H1 (cell line): ENCODE results near the gene LRRIQ4. TPM values are rescaled to one million over a fixed set of nuclear protein-coding genes. Genes with fewer than 3 reads are reported as not detected.

Experiments used
- CTCF ChIA-PET: fragments of 300-600 bp; sonication (Branson Sonifier 250); formaldehyde crosslinking; loops from one replicate; lab custom pipeline; 2021; ENCODE audit not compliant: partially characterized antibody; lab: Charles Lee
- POLR2A ChIA-PET: fragments of 300-600 bp; sonication (Branson Sonifier 250); formaldehyde crosslinking; loops from one replicate; lab custom pipeline; 2021; ENCODE audit warnings: inconsistent platforms; ENCODE audit not compliant: partially characterized antibody; lab: Charles Lee
- DNase-seq, 2 experiments: peaks; one replicate each; pipeline versions ENCODE4 v3.0.0 to v3.0.0-alpha.2; 2010 to 2022; ENCODE audit warnings: low spot score in 2 of 2, low read depth in 1 of 2, mixed read lengths in 1 of 2
- FAIRE-seq: peaks from 2 replicates; lab custom pipeline; 2011; peaks lifted over from hg19 to GRCh38; lab: Jason Lieb, UNC
- H2AFZ ChIP-seq: 2 replicates; pipeline ENCODE4 v1.8.1; 2012; ENCODE audit warnings: low read length, inconsistent platforms
- H2AK5ac ChIP-seq: 2 replicates; pipeline ENCODE4 v1.6.1; 2013; ENCODE audit warnings: low read depth, low read length
- H2BK120ac ChIP-seq: replicated peaks from 2 replicates; pipeline ENCODE3; 2013; ENCODE audit warnings: low read depth, low read length, inconsistent platforms
- H2BK12ac ChIP-seq: 2 replicates; pipeline ENCODE4 v1.6.1; 2013; ENCODE audit warnings: low read depth, low read length
- H2BK15ac ChIP-seq: 2 replicates; pipeline ENCODE4 v1.6.1; 2013; ENCODE audit warnings: low read length
- H2BK20ac ChIP-seq: 2 replicates; pipeline ENCODE4 v1.6.1; 2013; ENCODE audit warnings: low read length
- H2BK5ac ChIP-seq: 2 replicates; pipeline ENCODE4 v1.6.1; 2013; ENCODE audit warnings: low read depth, low read length
- H3K14ac ChIP-seq: 2 replicates; pipeline ENCODE4 v1.6.1; 2013; ENCODE audit warnings: inconsistent platforms; ENCODE audit not compliant: insufficient read length
- H3K18ac ChIP-seq: 2 replicates; pipeline ENCODE4 v1.6.1; 2013; ENCODE audit warnings: low read length; ENCODE audit errors: extremely low read depth
- H3K23ac ChIP-seq: 2 replicates; pipeline ENCODE4 v1.6.1; 2013; ENCODE audit warnings: inconsistent platforms; ENCODE audit not compliant: insufficient read length
- H3K23me2 ChIP-seq: 2 replicates; pipeline ENCODE4 v1.6.1; 2013; ENCODE audit warnings: low read depth, low read length
- H3K27ac ChIP-seq: 2 replicates; pipeline ENCODE4 v1.6.1; 2011; ENCODE audit warnings: low read depth, low read length, inconsistent platforms
- H3K27me3 ChIP-seq, 4 experiments: replicated peaks in 1 of 4; 1 replicate in 1 of 4; 2 replicates in 3 of 4; pipeline versions ENCODE4 v1.6.1 to v1.8.1; 2011 to 2013; ENCODE audit warnings: low read length in 3 of 4, mild to moderate bottlenecking in 3 of 4, inconsistent platforms in 2 of 4, mixed read lengths in 2 of 4, moderate library complexity in 1 of 4; ENCODE audit not compliant: control insufficient read depth in 3 of 4, insufficient read depth in 3 of 4; ENCODE audit errors: extremely low read depth in 1 of 4
- H3K36me3 ChIP-seq, 4 experiments: 2 replicates each; pipeline versions ENCODE4 v1.6.1 to v1.8.1; 2011 to 2013; ENCODE audit warnings: mild to moderate bottlenecking in 4 of 4, low read length in 3 of 4, moderate library complexity in 2 of 4, control low read depth in 1 of 4, inconsistent platforms in 1 of 4; ENCODE audit not compliant: insufficient read depth in 4 of 4, control insufficient read depth in 2 of 4
- H3K4ac ChIP-seq: replicated peaks from 2 replicates; pipeline ENCODE3; 2013; ENCODE audit warnings: low read length, low read depth, mixed read lengths, inconsistent platforms; ENCODE audit not compliant: insufficient read length
- H3K4me1 ChIP-seq, 4 experiments: replicated peaks in 1 of 4; 1 replicate in 1 of 4; 2 replicates in 3 of 4; pipeline versions ENCODE4 v1.6.1 to v1.8.1; 2011 to 2013; ENCODE audit warnings: low read length in 3 of 4, inconsistent platforms in 2 of 4, mixed read lengths in 1 of 4; ENCODE audit not compliant: insufficient read depth in 4 of 4, control insufficient read depth in 3 of 4
- H3K4me2 ChIP-seq, 2 experiments: 2 replicates each; pipeline versions ENCODE4 v1.6.1 to v1.8.1; 2011 to 2013; ENCODE audit warnings: low read depth in 2 of 2, low read length in 2 of 2, control low read depth in 1 of 2, inconsistent platforms in 1 of 2, mild to moderate bottlenecking in 1 of 2; ENCODE audit not compliant: insufficient read depth in 1 of 2
- H3K4me3 ChIP-seq, 4 experiments: fragments of 200-600, 300-600 bp in 1 of 4; sonication (generic), shearing (Covaris generic), sonication (Bioruptor Twin) in 1 of 4; 2 replicates each; pipeline versions ENCODE4 v1.5.1 to v1.8.1; 2011 to 2016; ENCODE audit warnings: low read length in 4 of 4, low read depth in 3 of 4, control low read depth in 2 of 4, inconsistent platforms in 2 of 4, mild to moderate bottlenecking in 2 of 4, mixed read lengths in 1 of 4, moderate library complexity in 1 of 4; ENCODE audit not compliant: insufficient read depth in 2 of 4; ENCODE audit errors: extremely low read depth in 1 of 4
- H3K56ac ChIP-seq: replicated peaks from 2 replicates; pipeline ENCODE3; 2013; ENCODE audit warnings: low read depth, mild to moderate bottlenecking, mixed read lengths, low read length, inconsistent platforms; ENCODE audit not compliant: insufficient read length
- H3K79me1 ChIP-seq: 2 replicates; pipeline ENCODE4 v1.6.1; 2013; ENCODE audit warnings: low read depth, low read length, control low read depth
- H3K79me2 ChIP-seq, 2 experiments: 2 replicates each; pipeline versions ENCODE4 v1.6.1 to v1.8.1; 2012 to 2013; ENCODE audit warnings: low read length in 2 of 2, mild to moderate bottlenecking in 2 of 2, inconsistent platforms in 1 of 2; ENCODE audit not compliant: insufficient read depth in 2 of 2, control insufficient read depth in 1 of 2
- H3K9ac ChIP-seq, 4 experiments: replicated peaks in 1 of 4; 1 replicate in 1 of 4; 2 replicates in 3 of 4; pipeline versions ENCODE4 v1.6.1 to v1.8.1; 2011 to 2013; ENCODE audit warnings: low read depth in 3 of 4, low read length in 3 of 4, control low read depth in 2 of 4, mild to moderate bottlenecking in 2 of 4, moderate library complexity in 2 of 4, inconsistent platforms in 1 of 4; ENCODE audit errors: extremely low read depth in 1 of 4
- H3K9me3 ChIP-seq, 2 experiments: 2 replicates each; pipeline versions ENCODE4 v1.6.1 to v1.8.1; 2012 to 2013; ENCODE audit warnings: mild to moderate bottlenecking in 2 of 2, moderate library complexity in 2 of 2, control low read depth in 1 of 2, inconsistent platforms in 1 of 2, low read depth in 1 of 2, low read length in 1 of 2, mixed read lengths in 1 of 2; ENCODE audit not compliant: insufficient read depth in 2 of 2
- H4K20me1 ChIP-seq, 2 experiments: replicated peaks in 1 of 2; 2 replicates each; pipeline versions ENCODE3 to v1.8.1; 2011 to 2013; ENCODE audit warnings: inconsistent platforms in 2 of 2, low read length in 2 of 2, mild to moderate bottlenecking in 1 of 2; ENCODE audit not compliant: insufficient read depth in 2 of 2, control insufficient read depth in 1 of 2
- H4K5ac ChIP-seq: 2 replicates; pipeline ENCODE4 v1.6.1; 2013; ENCODE audit warnings: low read length, low read depth, mixed read lengths, inconsistent platforms; ENCODE audit not compliant: insufficient read length
- H4K8ac ChIP-seq: 2 replicates; pipeline ENCODE4 v1.8.0; 2013; ENCODE audit warnings: mild to moderate bottlenecking, moderate library complexity, low read length, inconsistent platforms; ENCODE audit not compliant: insufficient read depth; ENCODE audit errors: extremely low read depth
- H4K91ac ChIP-seq: replicated peaks from 2 replicates; pipeline ENCODE3; 2013; ENCODE audit warnings: low read length, mixed read lengths, inconsistent platforms; ENCODE audit not compliant: insufficient read length
- CBX8 ChIP-seq: fragments of 300-800, 300-1000 bp; sonication (generic); IDR thresholded peaks from 2 replicates; pipeline ENCODE4 v1.7.1; 2016; ENCODE audit warnings: low read depth, low read length, borderline replicate concordance
- CHD2 ChIP-seq: IDR thresholded peaks from 2 replicates; pipeline ENCODE4 v1.6.1; 2012; ENCODE audit warnings: low read length, improper control_type of control experiment
- E2F6 ChIP-seq: IDR thresholded peaks from 2 replicates; pipeline ENCODE4 v1.6.1; 2012; ENCODE audit warnings: inconsistent platforms
- EGR1 ChIP-seq: IDR thresholded peaks from 2 replicates; pipeline ENCODE4 v1.6.1; 2011; ENCODE audit warnings: low read depth, low read length, borderline replicate concordance
- GABPA ChIP-seq: IDR thresholded peaks from 2 replicates; pipeline ENCODE4 v1.6.1; 2011; ENCODE audit warnings: mild to moderate bottlenecking, low read length, moderate library complexity, borderline replicate concordance; ENCODE audit not compliant: insufficient read depth
- HDAC6 ChIP-seq: IDR thresholded peaks from one replicate; pipeline ENCODE4 v1.7.1; 2012; ENCODE audit warnings: low read depth, mild to moderate bottlenecking, inconsistent platforms, low read length, moderate library complexity
- JUND ChIP-seq: IDR thresholded peaks from 2 replicates; pipeline ENCODE4 v1.6.1; 2011; ENCODE audit warnings: mild to moderate bottlenecking, improper control_type of control experiment, low read length
- KDM5A ChIP-seq: fragments of 200-600 bp; IDR thresholded peaks from 2 replicates; pipeline ENCODE4 v1.7.1; 2012; ENCODE audit warnings: mild to moderate bottlenecking, low read length, inconsistent platforms, mixed read lengths
- SIX5 ChIP-seq: IDR thresholded peaks from 2 replicates; pipeline ENCODE4 v1.6.1; 2011; ENCODE audit warnings: mild to moderate bottlenecking, low read depth, low read length
- YY1 ChIP-seq: IDR thresholded peaks from 2 replicates; pipeline ENCODE4 v1.6.1; 2011; ENCODE audit warnings: low read depth, mild to moderate bottlenecking, low read length
- WGBS, 2 experiments: shearing (Covaris generic) in 1 of 2; methylation state at CpG; one replicate each; pipeline versions ENCODE4 v1.1.6 to v1.1.7; 2013 to 2015; ENCODE audit warnings: low lambda C conversion rate in 2 of 2, mixed read lengths in 2 of 2, inconsistent platforms in 1 of 2, low coverage in 1 of 2, missing lambda C conversion rate in 1 of 2; ENCODE audit not compliant: insufficient replicate concordance in 2 of 2, insufficient coverage in 1 of 2, insufficient read length in 1 of 2; ENCODE audit errors: extremely low coverage in 1 of 2, missing lambda C conversion rate in 1 of 2; 5-methylcytosine and 5-hydroxymethylcytosine counted together
- polyA plus RNA-seq, 7 experiments: library from polyadenylated mRNA; depleted of rRNA in 3 of 7; stranded (reverse) in 5 of 7; unstranded in 2 of 7; fragments of >200 nt in 5 of 7; fragments of 200-250 nt in 2 of 7; gene quantifications; 1 replicate in 5 of 7; 2 replicates in 1 of 7; 4 replicates in 1 of 7; pipeline versions ENCODE4 v1.2.1 to v1.2.3, GENCODE V29; 2011 to 2013; ENCODE audit warnings: missing spikeins in 2 of 7, mixed read lengths in 2 of 7
- total RNA-seq: library from RNA; stranded (reverse); fragmentation: NEBNext Ultra II Directional; extraction: Animal tissue kit (Norgen Biotek cat#: 25700); gene quantifications from 2 replicates; pipeline ENCODE4 v1.2.1, GENCODE V29; 2021

The LRRIQ4 gene
- total and polyA plus RNA-seq, 2 of the 8 experiments (the other 6 are each of a cell fraction or from before 2014, with no cell fraction given) = 0.08 TPM; not detected in 1

DNA sequence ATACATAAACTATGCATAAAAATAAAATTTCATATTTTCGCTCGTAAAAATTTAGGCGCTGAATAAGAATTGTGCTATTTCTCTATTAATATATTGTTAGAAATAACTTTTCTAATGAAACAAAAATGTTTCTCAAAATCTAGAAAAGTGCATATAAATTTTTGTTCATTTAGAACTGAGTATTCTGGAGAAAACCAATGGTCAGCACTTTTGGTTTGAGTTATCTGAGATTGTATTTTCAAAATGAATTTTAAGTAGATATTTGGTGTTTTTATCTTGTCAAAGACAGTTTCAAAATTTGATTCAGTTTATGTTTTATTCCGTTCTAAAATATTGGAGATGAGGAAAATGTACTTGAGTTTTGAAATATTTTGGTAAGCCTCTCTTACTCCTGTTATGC lies 25.6 kb upstream of the LRRIQ4 start:
- no peak for TF ChIP-seq KDM5A
- TF ChIP-seq GABPA = no peak
- TF ChIP-seq E2F6 = no peak
- no peak for TF ChIP-seq CBX8
- no peak for TF ChIP-seq YY1
- no peak for TF ChIP-seq CHD2
- TF ChIP-seq HDAC6 = no peak
- TF ChIP-seq EGR1 = no peak
- TF ChIP-seq JUND = no peak
- no peak for TF ChIP-seq SIX5
- TF ChIP-seq, all 59 proteins: peak for 0
- H3K18ac ChIP-seq = no peak overlapping the region
- POLR2A ChIA-PET = no interaction called here

More for the DNA sequence above, 25.6 kb upstream of the LRRIQ4 start:
- Histone ChIP-seq H3K4me3 (no peak overlapping the region), H4K91ac (no peak overlapping the region), H2AFZ (no peak overlapping the region), H3K56ac (no peak overlapping the region), H4K5ac (no peak overlapping the region), H4K20me1 (no peaks in the 10 kb centered on the region), H3K4ac (no peak overlapping the region), H3K79me1 (no peaks in the 10 kb centered on the region), H2BK120ac (no peak overlapping the region), H3K36me3 (peaks cover 0 to 66% (median 25%) of the 10 kb centered on the region in 4 experiments; a peak in 5 of 8 replicates), H2AK5ac (no peak overlapping the region), H3K23me2 (no peaks in the 10 kb centered on the region), H2BK5ac (no peak overlapping the region), H2BK12ac (no peak overlapping the region), H3K27me3 (no peaks in the 10 kb centered on the region), H3K9ac (no peak overlapping the region), H2BK15ac (no peak overlapping the region), H2BK20ac (no peak overlapping the region), H3K14ac (no peak overlapping the region), H3K27ac (no peak overlapping the region), H3K4me2 (no peak overlapping the region), H3K23ac (no peak overlapping the region), H4K8ac (no peak overlapping the region), H3K9me3 (no peaks in the 10 kb centered on the region), H3K79me2 (no peaks in the 10 kb centered on the region), H3K4me1 (no peaks in the 10 kb centered on the region)
- CTCF ChIA-PET = no interaction called here
- DNase-seq (no peak), FAIRE-seq (no peak)
- WGBS, 2 experiments = 95% methylated on average over 4 of the region's 4 CpGs; no CpG with 5 or more reads in 1 of the 2 experiments
